Tongue (tissue), 2 donors: ENCODE measurements around the gene MYH3. TPM values are rescaled to one million over a fixed set of nuclear protein-coding genes. Genes with fewer than 3 reads are reported as not detected.

Experiments
- DNase-seq: peaks from one replicate; pipeline ENCODE4 v3.0.0-alpha.2; 2015
- total RNA-seq: library from RNA; depleted of rRNA; stranded (reverse); fragments of >200 nt; gene quantifications from one replicate; pipeline ENCODE4 v1.2.3, GENCODE V29; 2014

The MYH3 gene
- total RNA-seq, 1 donor from 2014 or later, result 9,382 TPM

- DNase-seq, result no peak
Measured at GRCh38 chr17:10648956-10649355, 8.2 kb downstream of the MYH3 start.

GRCh38 chr17:10648381-10648780 lies 8.7 kb downstream of the MYH3 start:
- DNase-seq, result no peak

GRCh38 chr17:10646392-10646990 lies 10.6 kb downstream of the MYH3 start:
- DNase-seq, result peak; percentile 90

GRCh38 chr17:10640475-10640874 lies 16.6 kb downstream of the MYH3 start:
- no peak for DNase-seq

- no peak for DNase-seq
Measured at GRCh38 chr17:10638151-10638550, 19.0 kb downstream of the MYH3 start.

- no peak for DNase-seq
Measured at GRCh38 chr17:10635290-10635689, 21.8 kb downstream of the MYH3 start.

- DNase-seq, result no peak
Measured at GRCh38 chr17:10633738-10634379, 23.2 kb downstream of the MYH3 start.

GRCh38 chr17:10631701-10632100 lies 25.4 kb downstream of the MYH3 start:
- no peak for DNase-seq

GRCh38 chr17:10631048-10631700 lies 25.9 kb downstream of the MYH3 start:
- DNase-seq, result no peak

- no peak for DNase-seq
Measured at GRCh38 chr17:10629706-10630105, 27.4 kb downstream of the MYH3 start.

- DNase-seq, result no peak
Measured at GRCh38 chr17:10628756-10629155, 28.4 kb downstream of the MYH3 start.

GRCh38 chr17:10626390-10626789 lies 30.7 kb downstream of the MYH3 start:
- DNase-seq, result peak; percentile 68

- DNase-seq, result peak; percentile 97
Measured at GRCh38 chr17:10624969-10625368, 32.1 kb downstream of the MYH3 start.

- peak; percentile 87 for DNase-seq
Measured at GRCh38 chr17:10623737-10624338, 33.3 kb downstream of the MYH3 start.

- peak; percentile 61 for DNase-seq
Measured at GRCh38 chr17:10622617-10623485, 34.3 kb downstream of the MYH3 start.

GRCh38 chr17:10621397-10621796 lies 35.7 kb downstream of the MYH3 start:
- DNase-seq, result no peak

- DNase-seq, result no peak
Measured at GRCh38 chr17:10620823-10621222, 36.3 kb downstream of the MYH3 start.

- peak; percentile 93 for DNase-seq
Measured at GRCh38 chr17:10618202-10618635, 38.9 kb downstream of the MYH3 start.

GRCh38 chr17:10617120-10617505 lies 40.0 kb downstream of the MYH3 start:
- peak; percentile 31 for DNase-seq

- DNase-seq, result peak; percentile 89
Measured at GRCh38 chr17:10616502-10617119, 40.5 kb downstream of the MYH3 start.

- DNase-seq, result peak; percentile 91
Measured at GRCh38 chr17:10614536-10615155, 42.5 kb downstream of the MYH3 start.
